Epithelial cell of esophagus (primary cell): ENCODE measurements around the gene HMCN1.

Experiments used
- DNase-seq: peaks from one replicate; pipeline ENCODE4 v3.0.0; 2010; ENCODE audit warnings: low read depth
- H3K4me3 ChIP-seq: 2 replicates; pipeline ENCODE4 v1.5.1; 2011; ENCODE audit warnings: mild to moderate bottlenecking, low read length, control low read depth
- TF ChIP-seq, protein P1 (sequence below): IDR thresholded peaks from 2 replicates; pipeline ENCODE4 v1.5.1; 2011; ENCODE audit warnings: low read depth, mild to moderate bottlenecking, low read length, control low read depth, inconsistent platforms; ENCODE audit not compliant: insufficient read depth; ENCODE audit errors: missing control alignments

The HMCN1 gene

DNA sequence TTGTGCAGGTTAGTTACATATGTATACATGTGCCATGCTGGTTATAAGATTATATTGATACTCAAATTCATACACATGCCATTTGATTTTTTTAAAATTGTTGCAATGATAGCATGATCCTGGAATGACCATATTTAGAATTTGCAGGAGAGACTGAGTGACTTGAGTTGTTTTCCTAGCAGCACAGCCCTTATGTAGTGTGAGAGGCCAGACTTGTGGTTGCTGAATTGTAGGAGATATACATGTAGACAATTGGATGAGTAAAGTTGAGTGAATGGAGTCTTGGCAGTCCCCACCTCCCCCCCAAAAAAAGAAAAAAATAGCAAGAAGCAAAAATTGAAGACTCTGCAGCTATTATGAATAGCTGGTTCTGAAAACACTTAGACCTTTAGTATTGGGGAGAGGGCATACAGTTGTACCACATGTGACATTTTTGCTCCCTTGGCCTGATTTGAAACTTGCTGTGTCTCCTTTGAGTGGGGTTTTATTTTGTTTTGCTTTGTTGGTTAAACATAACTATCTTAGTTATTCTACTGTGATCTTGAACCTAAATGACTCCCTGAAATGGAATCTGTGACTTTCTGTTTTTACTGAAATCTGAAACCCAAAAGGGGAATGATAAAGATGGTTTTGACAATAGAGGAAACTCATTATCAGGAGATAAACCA, 280.3 kb downstream of the HMCN1 start:
- TF ChIP-seq, protein P1, sequence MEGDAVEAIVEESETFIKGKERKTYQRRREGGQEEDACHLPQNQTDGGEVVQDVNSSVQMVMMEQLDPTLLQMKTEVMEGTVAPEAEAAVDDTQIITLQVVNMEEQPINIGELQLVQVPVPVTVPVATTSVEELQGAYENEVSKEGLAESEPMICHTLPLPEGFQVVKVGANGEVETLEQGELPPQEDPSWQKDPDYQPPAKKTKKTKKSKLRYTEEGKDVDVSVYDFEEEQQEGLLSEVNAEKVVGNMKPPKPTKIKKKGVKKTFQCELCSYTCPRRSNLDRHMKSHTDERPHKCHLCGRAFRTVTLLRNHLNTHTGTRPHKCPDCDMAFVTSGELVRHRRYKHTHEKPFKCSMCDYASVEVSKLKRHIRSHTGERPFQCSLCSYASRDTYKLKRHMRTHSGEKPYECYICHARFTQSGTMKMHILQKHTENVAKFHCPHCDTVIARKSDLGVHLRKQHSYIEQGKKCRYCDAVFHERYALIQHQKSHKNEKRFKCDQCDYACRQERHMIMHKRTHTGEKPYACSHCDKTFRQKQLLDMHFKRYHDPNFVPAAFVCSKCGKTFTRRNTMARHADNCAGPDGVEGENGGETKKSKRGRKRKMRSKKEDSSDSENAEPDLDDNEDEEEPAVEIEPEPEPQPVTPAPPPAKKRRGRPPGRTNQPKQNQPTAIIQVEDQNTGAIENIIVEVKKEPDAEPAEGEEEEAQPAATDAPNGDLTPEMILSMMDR, result no peak
- no peak overlapping the region for H3K4me3 ChIP-seq
- no peak for DNase-seq

- H3K4me3 ChIP-seq, result no peak overlapping the region
- TF ChIP-seq, protein P1, result no peak
- DNase-seq, result no peak
Measured at GRCh38 chr1:186016856-186017255, 282.7 kb downstream of the HMCN1 start.

DNA sequence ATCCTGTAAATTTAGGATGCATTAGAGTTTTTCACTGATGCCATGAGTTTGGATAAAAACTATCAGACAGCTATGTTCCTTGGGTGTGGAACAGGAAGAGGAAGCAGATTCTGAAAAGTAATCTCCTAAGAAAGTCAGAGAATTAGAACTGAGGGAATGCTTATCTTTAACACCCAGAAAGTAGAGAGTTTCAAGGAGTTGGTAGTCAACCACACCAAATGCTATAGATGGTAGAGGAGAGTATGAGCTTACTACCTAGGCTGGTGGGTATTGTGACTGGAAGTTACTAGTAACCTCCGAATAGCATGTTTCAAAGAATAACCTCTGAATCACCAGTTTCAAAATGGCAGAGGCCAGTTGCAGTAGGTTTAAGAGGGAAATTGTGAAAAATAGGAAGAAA, 288.0 kb downstream of the HMCN1 start:
- H3K4me3 ChIP-seq, result no peak overlapping the region
- TF ChIP-seq, protein P1, result no peak
- no peak for DNase-seq

DNA sequence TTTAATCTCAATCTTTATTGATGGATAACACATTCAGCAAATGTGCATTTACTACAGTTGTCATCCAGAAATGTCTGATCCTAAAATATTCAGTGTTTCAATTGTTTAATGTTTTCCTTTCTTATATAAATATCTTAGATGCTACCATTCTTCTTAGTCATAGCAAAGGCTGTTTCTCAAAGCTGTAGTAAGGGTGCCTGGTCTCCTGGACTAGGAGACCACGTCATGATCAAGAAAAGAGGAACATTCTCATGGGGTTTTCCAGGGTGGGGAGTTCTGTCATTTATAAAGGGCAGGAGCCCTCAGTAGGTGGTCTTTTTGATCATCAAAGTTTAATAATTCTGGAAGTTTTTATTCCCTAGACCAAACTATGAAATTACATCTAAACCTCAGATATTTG, 292.8 kb downstream of the HMCN1 start:
- no peak for DNase-seq
- TF ChIP-seq, protein P1, result no peak
- no peak overlapping the region for H3K4me3 ChIP-seq

- no peak for DNase-seq
Measured at GRCh38 chr1:186027621-186028020, 293.4 kb downstream of the HMCN1 start.

DNA sequence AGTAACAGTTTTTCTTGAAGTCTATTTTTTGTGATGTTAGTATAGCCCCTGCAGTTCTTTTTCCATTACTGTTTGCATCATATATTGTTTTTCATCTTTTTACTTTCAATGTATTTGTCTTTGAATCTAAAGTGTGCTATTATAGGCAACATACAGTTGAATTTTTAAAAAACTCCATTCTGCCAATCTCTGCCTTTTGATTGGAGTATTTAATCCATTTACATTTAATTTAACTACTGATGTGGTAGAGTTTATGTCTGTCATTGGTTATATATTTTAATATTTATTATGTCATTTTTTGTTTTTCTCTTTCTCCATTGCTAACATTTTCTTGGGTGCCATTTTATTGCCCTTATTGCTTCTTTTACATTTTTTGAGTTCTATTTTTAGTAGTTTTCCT, 296.3 kb downstream of the HMCN1 start:
- no peak for DNase-seq
- H3K4me3 ChIP-seq, result no peak overlapping the region
- TF ChIP-seq, protein P1, result no peak

More at GRCh38 chr1:186027621-186028020, 293.4 kb downstream of the HMCN1 start:
- TF ChIP-seq, protein P1, result no peak
- no peak overlapping the region for H3K4me3 ChIP-seq

DNA sequence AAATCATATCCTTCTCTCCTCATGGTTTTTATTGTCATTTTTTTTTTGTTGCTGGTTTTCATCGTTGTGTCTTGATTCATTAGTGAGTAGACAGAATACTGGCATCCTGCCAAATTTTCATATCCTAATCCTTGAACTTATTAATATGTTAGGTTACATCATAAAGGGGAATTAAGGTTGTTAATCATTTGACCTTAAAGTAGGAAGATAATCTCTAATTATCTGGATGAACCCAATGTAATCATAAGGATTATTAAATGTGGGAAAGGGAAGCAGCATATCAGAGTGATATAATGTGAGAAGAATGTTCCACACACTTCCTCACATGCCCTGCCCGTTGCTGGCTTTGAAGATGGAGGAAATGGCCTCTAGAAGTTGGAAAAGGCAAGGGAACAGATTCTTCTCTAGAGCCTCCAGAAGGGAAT, 299.7 kb downstream of the HMCN1 start:
- H3K4me3 ChIP-seq, result no peak overlapping the region
- TF ChIP-seq, protein P1, result no peak
- DNase-seq, result peak; percentile 68
